Stimulated activated CD8-positive, alpha-beta memory T cell treated with anti-CD3 and anti-CD28 coated beads, Interleukin-12 subunit alpha, Interleukin-12 subunit beta, amount 100 ng/mL, for 24 hours (primary cell): Measurements from ENCODE around the gene CXCL9.
"Not testable (repeated sequence)": the region's sequence is repeated elsewhere in the genome, so short reads cannot be mapped to it uniquely, and the experiment has no call there.

Source experiments
- DNase-seq: peaks from one replicate; pipeline ENCODE4 v3.0.0-alpha.2; 2020; ENCODE audit errors: extremely low read depth

CXCL9 gene

GRCh38 chr4:75954811-75955210 is 52.5 kb downstream of the CXCL9 start:
- DNase-seq = not testable (repeated sequence)

- no peak for DNase-seq
Measured at GRCh38 chr4:75953509-75953908, 53.8 kb downstream of the CXCL9 start.
